Measurements from ENCODE around the gene IGF1R. TPM values are rescaled to one million over a fixed set of nuclear protein-coding genes. Genes with fewer than 3 reads are reported as not detected.

Gene IGF1R
- total RNA-seq, 1 donor from 2014 or later, result 47.7 TPM

GRCh38 chr15:98643115-98643514, 5.2 kb upstream of the IGF1R start:
- H3K9me3 ChIP-seq, result no peaks in the 10 kb centered on the region
- H3K27ac ChIP-seq, result no peak overlapping the region
- H3K36me3 ChIP-seq, result no peaks in the 10 kb centered on the region
- peaks cover 7% of the 10 kb centered on the region for H3K4me1 ChIP-seq
- intact Hi-C loops (cut with DNase I), result no loop called here
- H3K27me3 ChIP-seq (ENCODE audit: low read depth), result no peaks in the 10 kb centered on the region
- TF ChIP-seq CTCF (IDR thresholded peaks at IDR 0.05), result no peak
- DNase-seq, result no peak
- ATAC-seq, result no peak
- H3K4me3 ChIP-seq, result no peak overlapping the region

GRCh38 chr15:98646546-98647025, 1.8 kb upstream of the IGF1R start:
- no peak for ATAC-seq
- Histone ChIP-seq H3K27ac (peak overlapping the region; percentile 87), H3K27me3 (ENCODE audit: low read depth) (peaks cover 6% of the 10 kb centered on the region)

GRCh38 chr15:98647026-98647773, 1.1 kb upstream of the IGF1R start:
- peak overlapping the region; percentile 80 for H3K4me3 ChIP-seq
- H3K27me3 ChIP-seq (ENCODE audit: low read depth), result peaks cover 6% of the 10 kb centered on the region
- peak; percentile 81 for DNase-seq
- ATAC-seq, result peak; percentile 73 to 78
- no peaks in the 10 kb centered on the region for H3K9me3 ChIP-seq
- no peaks in the 10 kb centered on the region for H3K36me3 ChIP-seq
- intact Hi-C loops (cut with DNase I), result no loop called here
- peak; percentile 51 for TF ChIP-seq CTCF (IDR thresholded peaks at IDR 0.05)
- peaks cover 28% of the 10 kb centered on the region for H3K4me1 ChIP-seq
- peak overlapping the region; percentile 87 for H3K27ac ChIP-seq

More at GRCh38 chr15:98646546-98647025, 1.8 kb upstream of the IGF1R start:
- DNase-seq, result no peak
- intact Hi-C loops (cut with DNase I), result no loop called here
- Histone ChIP-seq H3K4me3 (peak overlapping the region; percentile 80), H3K9me3 (no peaks in the 10 kb centered on the region), H3K4me1 (peaks cover 22% of the 10 kb centered on the region), H3K36me3 (no peaks in the 10 kb centered on the region)
- TF ChIP-seq CTCF (IDR thresholded peaks at IDR 0.05), result no peak

- Histone ChIP-seq H3K36me3 (no peaks in the 10 kb centered on the region), H3K27me3 (ENCODE audit: low read depth) (peaks cover 6% of the 10 kb centered on the region), H3K4me3 (peak overlapping the region; percentile 80), H3K4me1 (peaks cover 45% of the 10 kb centered on the region), H3K27ac (peak overlapping the region; percentile 87), H3K9me3 (no peaks in the 10 kb centered on the region)
- TF ChIP-seq CTCF (IDR thresholded peaks at IDR 0.05), result peak; percentile 6
- ATAC-seq (peak in 1 of 2 donors; percentile 1), DNase-seq (peak; percentile 66)
- intact Hi-C loops (cut with DNase I), result no loop called here
Observed at GRCh38 chr15:98648654-98649471, 524 bp downstream of the IGF1R start.

GRCh38 chr15:98649472-98650416, 1.4 kb downstream of the IGF1R start:
- Histone ChIP-seq H3K36me3 (no peaks in the 10 kb centered on the region), H3K4me3 (peak overlapping the region; percentile 80), H3K4me1 (peaks cover 48% of the 10 kb centered on the region), H3K9me3 (no peaks in the 10 kb centered on the region), H3K27ac (peak overlapping the region; percentile 87), H3K27me3 (ENCODE audit: low read depth) (peaks cover 6% of the 10 kb centered on the region)
- ATAC-seq, result peak; percentile 14 to 22
- no peak for TF ChIP-seq CTCF (IDR thresholded peaks at IDR 0.05)
- peak; percentile 70 for DNase-seq
- intact Hi-C loops (cut with DNase I), result loop anchor here (10.0 kb wide), 1 partner anchor 125 kb away; no protein-coding TSS in a partner anchor
